HepG2 (cell line): ENCODE results near the gene TBX21. TPM values are rescaled to one million over a fixed set of nuclear protein-coding genes. Genes with fewer than 3 reads are reported as not detected.

Source experiments
- ATF1 ChIP-seq: IDR thresholded peaks from 2 replicates; pipeline ENCODE4 v1.6.1; 2016; ENCODE audit warnings: mild to moderate bottlenecking, control low read depth
- ATRX ChIP-seq: sonication (generic); formaldehyde crosslinking; IDR thresholded peaks from 2 replicates; pipeline ENCODE4 v1.4.0; 2020; ENCODE audit warnings: missing genetic modification reagents, borderline replicate concordance
- BCL6 ChIP-seq: IDR thresholded peaks from 2 replicates; pipeline ENCODE4 v1.6.1; 2016; ENCODE audit warnings: missing genetic modification reagents, missing compliant biosample characterization
- CENPT ChIP-seq: sonication (generic); formaldehyde crosslinking; IDR thresholded peaks from 2 replicates; pipeline ENCODE4 v1.8.0; 2022; ENCODE audit warnings: low read depth, mild to moderate bottlenecking, moderate library complexity, missing genetic modification reagents
- DR1 ChIP-seq: sonication (generic); formaldehyde crosslinking; IDR thresholded peaks from 2 replicates; pipeline ENCODE4 v1.8.0; 2021; ENCODE audit warnings: mild to moderate bottlenecking, missing genetic modification reagents, inconsistent platforms
- HOXA5 ChIP-seq: sonication (generic); formaldehyde crosslinking; IDR thresholded peaks from 2 replicates; pipeline ENCODE4 v1.4.0; 2020; ENCODE audit warnings: missing genetic modification reagents
- JARID2 ChIP-seq: sonication (generic); formaldehyde crosslinking; IDR thresholded peaks from 2 replicates; pipeline ENCODE4 v1.8.1; 2023; ENCODE audit warnings: missing genetic modification reagents, inconsistent platforms; ENCODE audit not compliant: insufficient replicate concordance
- JUN ChIP-seq: sonication (generic); formaldehyde crosslinking; IDR thresholded peaks from 2 replicates; pipeline ENCODE4 v1.4.0; 2020; ENCODE audit warnings: mild to moderate bottlenecking, missing genetic modification reagents
- KLF9 ChIP-seq: IDR thresholded peaks from 2 replicates; pipeline ENCODE4 v1.6.1; 2016; ENCODE audit warnings: low read depth
- MNT ChIP-seq: fragments of 450-650 bp; IDR thresholded peaks from 2 replicates; pipeline ENCODE4 v1.6.1; 2016
- POGK ChIP-seq: sonication (generic); formaldehyde crosslinking; conservative IDR thresholded peaks from 2 replicates; pipeline ENCODE4 v1.8.0; 2022; ENCODE audit warnings: mild to moderate bottlenecking, moderate library complexity, missing genetic modification reagents
- RFXAP ChIP-seq: sonication (generic); formaldehyde crosslinking; IDR thresholded peaks from 2 replicates; pipeline ENCODE4 v1.4.0; 2020; ENCODE audit warnings: missing genetic modification reagents, borderline replicate concordance
- RNF2 ChIP-seq: fragments of 450-650 bp; conservative IDR thresholded peaks from 2 replicates; pipeline ENCODE4 v1.6.1; 2016; ENCODE audit warnings: low read depth
- SETDB1 ChIP-seq: sonication (generic); formaldehyde crosslinking; IDR thresholded peaks from 2 replicates; pipeline ENCODE4 v1.5.1; 2020; ENCODE audit warnings: missing genetic modification reagents, mild to moderate bottlenecking, borderline replicate concordance
- SMAD3 ChIP-seq: sonication (generic); formaldehyde crosslinking; IDR thresholded peaks from 2 replicates; pipeline ENCODE4 v1.4.0; 2020; ENCODE audit warnings: missing genetic modification reagents
- SRSF9 ChIP-seq: fragments of 200-400 bp; formaldehyde crosslinking; IDR thresholded peaks from 2 replicates; pipeline ENCODE4 v1.6.1; 2018; ENCODE audit warnings: borderline replicate concordance, mild to moderate bottlenecking, low read depth, low read length; ENCODE audit not compliant: insufficient read depth, poor library complexity, severe bottlenecking
- SUZ12 ChIP-seq: fragments of 150-350 bp; IDR thresholded peaks from 2 replicates; pipeline ENCODE4 v1.6.1; 2014; ENCODE audit warnings: low read depth, low read length
- ZNF124 ChIP-seq: sonication (generic); formaldehyde crosslinking; IDR thresholded peaks from 2 replicates; pipeline ENCODE4 v1.4.0; 2020; ENCODE audit warnings: missing genetic modification reagents
- ZNF619 ChIP-seq: sonication (generic); formaldehyde crosslinking; IDR thresholded peaks from 2 replicates; pipeline ENCODE4 v1.4.0; 2020; ENCODE audit warnings: mild to moderate bottlenecking, missing genetic modification reagents
- ZNF672 ChIP-seq: sonication (generic); formaldehyde crosslinking; IDR thresholded peaks from 2 replicates; pipeline ENCODE4 v1.8.1; 2022; ENCODE audit warnings: missing genetic modification reagents
- ZNF775 ChIP-seq: sonication (generic); formaldehyde crosslinking; IDR thresholded peaks from 2 replicates; pipeline ENCODE4 v1.4.0; 2020; ENCODE audit warnings: missing genetic modification reagents, mild to moderate bottlenecking, moderate library complexity, borderline replicate concordance
- polyA plus RNA-seq, 8 experiments: library from polyadenylated mRNA; depleted of rRNA in 3 of 8; stranded (reverse) in 7 of 8; unstranded in 1 of 8; fragments of >200 nt; fragmentation: Illumina TruSeq in 4 of 8; extraction: Trizol in 4 of 8; gene quantifications; 2 replicates each; pipeline versions ENCODE4 v1.2.1 to v1.2.3, GENCODE V29; 2011 to 2016; ENCODE audit warnings: low read depth in 4 of 8, missing spikeins in 1 of 8, mixed read lengths in 1 of 8; ENCODE audit not compliant: insufficient read depth in 1 of 8
- total RNA-seq, 5 experiments: library from RNA; depleted of rRNA; stranded (reverse); fragments of >200 nt; fragmentation: Illumina TruSeq; extraction: Trizol; gene quantifications; 2 replicates each; pipeline ENCODE4 v1.2.3, GENCODE V29; 2016; ENCODE audit warnings: low read depth in 1 of 5
- TF ChIP-seq, protein P1 (sequence below): sonication (generic); formaldehyde crosslinking; IDR thresholded peaks from 2 replicates; pipeline ENCODE4 v1.4.0; 2020; ENCODE audit warnings: missing genetic modification reagents; ENCODE audit errors: not compliant biosample characterization
- TF ChIP-seq, protein P2 (sequence below): sonication (generic); formaldehyde crosslinking; IDR thresholded peaks from 2 replicates; pipeline ENCODE4 v1.4.0; 2020; ENCODE audit warnings: missing genetic modification reagents
- TF ChIP-seq, protein P3 (sequence below): sonication (generic); formaldehyde crosslinking; conservative IDR thresholded peaks from 2 replicates; pipeline ENCODE4 v1.4.0; 2020; ENCODE audit warnings: missing genetic modification reagents

Gene TBX21
- total and polyA plus RNA-seq, 2 of the 13 experiments (the other 11 are each of a cell fraction or from before 2014, with no cell fraction given) = not detected

DNA sequence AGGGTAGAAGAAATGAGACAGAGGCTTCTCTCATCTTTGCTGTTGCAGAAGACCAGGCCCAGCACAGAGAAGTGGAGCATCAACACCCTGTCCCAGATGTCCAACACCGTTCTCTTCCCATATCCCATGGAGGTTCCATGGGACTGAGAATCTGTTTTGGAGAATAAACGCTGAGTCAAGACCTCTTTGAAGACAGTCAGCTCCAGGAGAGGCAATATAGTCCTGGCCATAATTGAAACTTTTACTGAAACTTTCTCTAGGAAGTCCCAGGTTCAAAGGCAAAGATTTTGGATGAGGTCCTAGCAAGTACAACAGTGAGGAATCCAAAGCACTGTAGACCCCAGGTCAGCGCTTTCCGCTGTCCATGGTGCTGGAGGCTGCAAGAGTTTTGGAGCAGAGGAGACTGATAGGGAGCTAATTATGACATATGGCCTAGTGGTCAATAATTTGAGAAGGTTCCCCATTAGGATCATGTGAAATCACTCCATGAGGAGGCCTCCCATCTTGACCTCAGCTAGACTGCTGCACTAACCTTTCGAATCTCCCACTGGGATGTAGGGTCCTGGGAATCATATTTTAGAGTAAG lies 52.6 kb downstream of the TBX21 start (continued):
- TF ChIP-seq POGK (CRISPR knock-in tag) (no peak), MNT (no peak), SETDB1 (CRISPR knock-in tag) (no peak), HOXA5 (CRISPR knock-in tag) (no peak), CENPT (no peak), ZNF672 (CRISPR knock-in tag) (no peak), ZNF775 (CRISPR knock-in tag) (no peak), SRSF9 (no peak), ATRX (CRISPR knock-in tag) (no peak), RFXAP (no peak), ZNF124 (0 out of 2 replicates have a peak, but pooled peaks have one; percentile 59), ZNF619 (CRISPR knock-in tag) (no peak), SMAD3 (peak; percentile 83; the same call in 1 of the 2 replicates), DR1 (no peak), KLF9 (CRISPR knock-in tag) (no peak), BCL6 (CRISPR knock-in tag) (0 out of 2 replicates have a peak, but pooled peaks have one; percentile 35), JARID2 (CRISPR knock-in tag) (no peak), JUN (CRISPR knock-in tag) (no peak), RNF2 (no peak), SUZ12 (no peak), ATF1 (CRISPR knock-in tag) (no peak)
- TF ChIP-seq, protein P1, sequence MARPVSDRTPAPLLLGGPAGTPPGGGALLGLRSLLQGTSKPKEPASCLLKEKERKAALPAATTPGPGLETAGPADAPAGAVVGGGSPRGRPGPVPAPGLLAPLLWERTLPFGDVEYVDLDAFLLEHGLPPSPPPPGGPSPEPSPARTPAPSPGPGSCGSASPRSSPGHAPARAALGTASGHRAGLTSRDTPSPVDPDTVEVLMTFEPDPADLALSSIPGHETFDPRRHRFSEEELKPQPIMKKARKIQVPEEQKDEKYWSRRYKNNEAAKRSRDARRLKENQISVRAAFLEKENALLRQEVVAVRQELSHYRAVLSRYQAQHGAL (CRISPR knock-in tag) = no peak
- TF ChIP-seq, protein P2, sequence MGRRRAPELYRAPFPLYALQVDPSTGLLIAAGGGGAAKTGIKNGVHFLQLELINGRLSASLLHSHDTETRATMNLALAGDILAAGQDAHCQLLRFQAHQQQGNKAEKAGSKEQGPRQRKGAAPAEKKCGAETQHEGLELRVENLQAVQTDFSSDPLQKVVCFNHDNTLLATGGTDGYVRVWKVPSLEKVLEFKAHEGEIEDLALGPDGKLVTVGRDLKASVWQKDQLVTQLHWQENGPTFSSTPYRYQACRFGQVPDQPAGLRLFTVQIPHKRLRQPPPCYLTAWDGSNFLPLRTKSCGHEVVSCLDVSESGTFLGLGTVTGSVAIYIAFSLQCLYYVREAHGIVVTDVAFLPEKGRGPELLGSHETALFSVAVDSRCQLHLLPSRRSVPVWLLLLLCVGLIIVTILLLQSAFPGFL (CRISPR knock-in tag) = no peak
- TF ChIP-seq, protein P3, sequence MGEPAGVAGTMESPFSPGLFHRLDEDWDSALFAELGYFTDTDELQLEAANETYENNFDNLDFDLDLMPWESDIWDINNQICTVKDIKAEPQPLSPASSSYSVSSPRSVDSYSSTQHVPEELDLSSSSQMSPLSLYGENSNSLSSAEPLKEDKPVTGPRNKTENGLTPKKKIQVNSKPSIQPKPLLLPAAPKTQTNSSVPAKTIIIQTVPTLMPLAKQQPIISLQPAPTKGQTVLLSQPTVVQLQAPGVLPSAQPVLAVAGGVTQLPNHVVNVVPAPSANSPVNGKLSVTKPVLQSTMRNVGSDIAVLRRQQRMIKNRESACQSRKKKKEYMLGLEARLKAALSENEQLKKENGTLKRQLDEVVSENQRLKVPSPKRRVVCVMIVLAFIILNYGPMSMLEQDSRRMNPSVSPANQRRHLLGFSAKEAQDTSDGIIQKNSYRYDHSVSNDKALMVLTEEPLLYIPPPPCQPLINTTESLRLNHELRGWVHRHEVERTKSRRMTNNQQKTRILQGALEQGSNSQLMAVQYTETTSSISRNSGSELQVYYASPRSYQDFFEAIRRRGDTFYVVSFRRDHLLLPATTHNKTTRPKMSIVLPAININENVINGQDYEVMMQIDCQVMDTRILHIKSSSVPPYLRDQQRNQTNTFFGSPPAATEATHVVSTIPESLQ = 0 out of 2 replicates have a peak, but pooled peaks have one; percentile 80
